Esophagus squamous epithelium (tissue), 5 donors: ENCODE results near the gene MUS81. TPM values are rescaled to one million over a fixed set of nuclear protein-coding genes. Genes with fewer than 3 reads are reported as not detected.
A peak's percentile ranks its signal among the peaks of the same experiment; 100 is the strongest.

Source experiments
- DNase-seq: peaks from one replicate; lab custom pipeline; 2025; lab: John Stamatoyannopoulos, UW
- H3K27ac ChIP-seq, 4 donors: fragments of 200-600 bp; sonication (generic); one replicate each; pipeline ENCODE4 v1.5.1; 2016 to 2019; ENCODE audit warnings: mild to moderate bottlenecking in 1 of 4
- H3K27me3 ChIP-seq, 4 donors: fragments of 200-600 bp; sonication (generic); 1 replicate in 3 of 4; 2 replicates in 1 of 4; pipeline versions ENCODE4 v1.5.1 to v1.6.0; 2017 to 2021; ENCODE audit warnings: antibody characterized with exemption in 1 of 4
- H3K36me3 ChIP-seq, 3 donors: fragments of 200-600 bp; sonication (generic); one replicate each; pipeline ENCODE4 v1.5.1; 2016 to 2019
- H3K4me1 ChIP-seq, 3 donors: fragments of 200-600 bp; sonication (generic); one replicate each; pipeline ENCODE4 v1.5.1; 2017 to 2019
- H3K4me3 ChIP-seq, 4 donors: fragments of 200-600 bp; sonication (generic); 1 replicate in 3 of 4; 2 replicates in 1 of 4; pipeline ENCODE4 v1.5.1; 2016 to 2019; ENCODE audit warnings: mild to moderate bottlenecking in 2 of 4, moderate library complexity in 1 of 4
- H3K9me3 ChIP-seq, 3 donors: fragments of 200-600 bp; sonication (generic); one replicate each; pipeline ENCODE4 v1.5.1; 2016 to 2019
- POLR2A ChIP-seq, 4 donors: fragments of 450-650 bp; IDR thresholded peaks; one replicate each; pipeline ENCODE4 v1.6.1; 2017; ENCODE audit warnings: antibody characterized with exemption in 4 of 4, mild to moderate bottlenecking in 4 of 4, moderate library complexity in 3 of 4
- WGBS, 2 donors: methylation state at CpG; one replicate each; pipeline ENCODE4 v1.1.5; 2018; 5-methylcytosine and 5-hydroxymethylcytosine counted together
- intact Hi-C: fragments of 100-400 bp; cut with DNase I; formaldehyde crosslinking; loops from one replicate; pipeline ENCODE4 v1.15.0; 2022
- total RNA-seq, 4 donors: library from RNA; depleted of rRNA; stranded (reverse); fragments of >200 nt; gene quantifications; one replicate each; pipeline ENCODE4 v1.1.0, GENCODE V29; 2016
- TF ChIP-seq, protein P1 (sequence below), 6 experiments: fragments of 450-650 bp in 4 of 6; fragments of 200-600 bp in 2 of 6; sonication (generic) in 2 of 6; IDR thresholded peaks; one replicate each; pipeline ENCODE4 v1.5.1; 2016 to 2019; ENCODE audit warnings: antibody characterized with exemption in 6 of 6, mild to moderate bottlenecking in 4 of 6, moderate library complexity in 4 of 6
- donor health status: DM: yes; HTN: yes; CAD: no.

Gene MUS81
- total RNA-seq, 4 donors from 2014 or later: 17.6 to 36.2 (median 31.1) TPM

DNA sequence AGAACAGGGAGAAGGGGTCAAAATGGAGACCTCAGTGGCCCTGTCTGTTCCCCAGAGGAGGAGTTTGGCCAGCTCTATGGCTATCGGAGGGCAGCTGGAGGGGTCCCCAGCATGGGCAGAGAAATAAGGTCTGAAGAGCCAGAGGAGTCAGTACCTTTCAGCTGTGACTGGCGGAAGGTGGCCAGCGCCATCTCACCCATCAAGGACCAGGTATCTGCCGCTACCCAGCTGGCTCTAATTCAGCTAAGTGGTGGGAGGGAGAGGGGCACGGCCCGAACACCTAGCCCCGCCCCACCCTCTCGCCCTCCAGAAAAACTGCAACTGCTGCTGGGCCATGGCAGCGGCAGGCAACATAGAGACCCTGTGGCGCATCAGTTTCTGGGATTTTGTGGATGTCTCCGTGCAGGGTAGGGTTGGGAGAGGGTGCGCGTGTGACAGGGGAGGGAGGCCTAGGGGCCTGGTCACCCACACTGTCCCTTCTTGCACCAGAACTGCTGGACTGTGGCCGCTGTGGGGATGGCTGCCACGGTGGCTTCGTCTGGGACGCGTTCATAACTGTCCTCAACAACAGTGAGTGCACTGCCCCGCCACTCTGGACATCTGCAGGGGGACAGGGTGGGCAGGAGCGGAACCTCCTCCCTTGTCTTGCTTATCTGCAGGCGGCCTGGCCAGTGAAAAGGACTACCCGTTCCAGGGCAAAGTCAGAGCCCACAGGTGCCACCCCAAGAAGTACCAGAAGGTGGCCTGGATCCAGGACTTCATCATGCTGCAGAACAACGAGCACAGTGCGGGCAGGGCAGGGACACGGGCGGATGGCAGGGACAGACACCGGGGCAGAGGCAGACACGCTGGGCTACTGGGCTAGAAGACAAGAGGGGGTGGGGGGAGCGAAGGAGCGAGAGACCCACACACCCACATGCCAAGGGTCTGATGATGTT is 22.2 kb downstream of the MUS81 start:
- Histone ChIP-seq H3K36me3 (peaks cover 0 to 53% (median 11%) of the 10 kb centered on the region in 3 donors), H3K27me3 (no peaks in the 10 kb centered on the region), H3K27ac (no peak overlapping the region), H3K4me3 (no peak overlapping the region), H3K9me3 (no peaks in the 10 kb centered on the region), H3K4me1 (peaks cover 1 to 31% (median 3%) of the 10 kb centered on the region in 3 donors)
- intact Hi-C loops: loop anchor here (5.0 kb wide), 1 partner anchor 105 kb away; no protein-coding TSS in a partner anchor
- TF ChIP-seq POLR2A (IDR thresholded peaks at IDR 0.05): no peak
- TF ChIP-seq, protein P1, sequence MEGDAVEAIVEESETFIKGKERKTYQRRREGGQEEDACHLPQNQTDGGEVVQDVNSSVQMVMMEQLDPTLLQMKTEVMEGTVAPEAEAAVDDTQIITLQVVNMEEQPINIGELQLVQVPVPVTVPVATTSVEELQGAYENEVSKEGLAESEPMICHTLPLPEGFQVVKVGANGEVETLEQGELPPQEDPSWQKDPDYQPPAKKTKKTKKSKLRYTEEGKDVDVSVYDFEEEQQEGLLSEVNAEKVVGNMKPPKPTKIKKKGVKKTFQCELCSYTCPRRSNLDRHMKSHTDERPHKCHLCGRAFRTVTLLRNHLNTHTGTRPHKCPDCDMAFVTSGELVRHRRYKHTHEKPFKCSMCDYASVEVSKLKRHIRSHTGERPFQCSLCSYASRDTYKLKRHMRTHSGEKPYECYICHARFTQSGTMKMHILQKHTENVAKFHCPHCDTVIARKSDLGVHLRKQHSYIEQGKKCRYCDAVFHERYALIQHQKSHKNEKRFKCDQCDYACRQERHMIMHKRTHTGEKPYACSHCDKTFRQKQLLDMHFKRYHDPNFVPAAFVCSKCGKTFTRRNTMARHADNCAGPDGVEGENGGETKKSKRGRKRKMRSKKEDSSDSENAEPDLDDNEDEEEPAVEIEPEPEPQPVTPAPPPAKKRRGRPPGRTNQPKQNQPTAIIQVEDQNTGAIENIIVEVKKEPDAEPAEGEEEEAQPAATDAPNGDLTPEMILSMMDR (IDR thresholded peaks at IDR 0.05): no peak
- DNase-seq: no peak
- 83 to 92% methylated on average over 18 to 19 of the region's 30 CpGs for WGBS, 2 donors

DNA sequence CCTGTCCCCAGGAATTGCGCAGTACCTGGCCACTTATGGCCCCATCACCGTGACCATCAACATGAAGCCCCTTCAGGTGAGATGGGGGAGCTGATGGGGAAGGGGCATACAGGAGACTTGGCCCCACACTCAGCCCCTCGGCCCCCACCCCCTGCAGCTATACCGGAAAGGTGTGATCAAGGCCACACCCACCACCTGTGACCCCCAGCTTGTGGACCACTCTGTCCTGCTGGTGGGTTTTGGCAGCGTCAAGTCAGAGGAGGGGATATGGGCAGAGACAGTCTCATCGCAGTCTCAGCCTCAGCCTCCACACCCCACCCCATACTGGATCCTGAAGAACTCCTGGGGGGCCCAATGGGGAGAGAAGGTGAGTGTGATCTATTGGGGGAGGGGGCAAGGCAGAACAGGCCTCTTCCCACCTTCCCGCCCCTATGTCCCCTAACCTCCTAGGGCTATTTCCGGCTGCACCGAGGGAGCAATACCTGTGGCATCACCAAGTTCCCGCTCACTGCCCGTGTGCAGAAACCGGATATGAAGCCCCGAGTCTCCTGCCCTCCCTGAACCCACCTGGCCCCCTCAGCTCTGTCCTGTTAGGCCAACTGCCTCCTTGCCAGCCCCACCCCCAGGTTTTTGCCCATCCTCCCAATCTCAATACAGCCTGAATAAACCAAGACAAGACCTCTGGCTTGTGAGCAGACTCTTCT is 23.0 kb downstream of the MUS81 start:
- TF ChIP-seq, protein P1 (IDR thresholded peaks at IDR 0.05): no peak
- no peak for TF ChIP-seq POLR2A (IDR thresholded peaks at IDR 0.05)
- Histone ChIP-seq H3K36me3 (peaks cover 0 to 53% (median 11%) of the 10 kb centered on the region in 3 donors), H3K27me3 (no peaks in the 10 kb centered on the region), H3K27ac (no peak overlapping the region), H3K4me1 (peaks cover 8 to 38% (median 8%) of the 10 kb centered on the region in 3 donors), H3K9me3 (no peaks in the 10 kb centered on the region), H3K4me3 (no peak overlapping the region)
- intact Hi-C loops: loop anchor here (5.0 kb wide), 1 partner anchor 104 kb away; no protein-coding TSS in a partner anchor
- no peak for DNase-seq
- WGBS, 2 donors: 78 to 91% methylated on average over 3 to 6 of the region's 13 CpGs

DNA sequence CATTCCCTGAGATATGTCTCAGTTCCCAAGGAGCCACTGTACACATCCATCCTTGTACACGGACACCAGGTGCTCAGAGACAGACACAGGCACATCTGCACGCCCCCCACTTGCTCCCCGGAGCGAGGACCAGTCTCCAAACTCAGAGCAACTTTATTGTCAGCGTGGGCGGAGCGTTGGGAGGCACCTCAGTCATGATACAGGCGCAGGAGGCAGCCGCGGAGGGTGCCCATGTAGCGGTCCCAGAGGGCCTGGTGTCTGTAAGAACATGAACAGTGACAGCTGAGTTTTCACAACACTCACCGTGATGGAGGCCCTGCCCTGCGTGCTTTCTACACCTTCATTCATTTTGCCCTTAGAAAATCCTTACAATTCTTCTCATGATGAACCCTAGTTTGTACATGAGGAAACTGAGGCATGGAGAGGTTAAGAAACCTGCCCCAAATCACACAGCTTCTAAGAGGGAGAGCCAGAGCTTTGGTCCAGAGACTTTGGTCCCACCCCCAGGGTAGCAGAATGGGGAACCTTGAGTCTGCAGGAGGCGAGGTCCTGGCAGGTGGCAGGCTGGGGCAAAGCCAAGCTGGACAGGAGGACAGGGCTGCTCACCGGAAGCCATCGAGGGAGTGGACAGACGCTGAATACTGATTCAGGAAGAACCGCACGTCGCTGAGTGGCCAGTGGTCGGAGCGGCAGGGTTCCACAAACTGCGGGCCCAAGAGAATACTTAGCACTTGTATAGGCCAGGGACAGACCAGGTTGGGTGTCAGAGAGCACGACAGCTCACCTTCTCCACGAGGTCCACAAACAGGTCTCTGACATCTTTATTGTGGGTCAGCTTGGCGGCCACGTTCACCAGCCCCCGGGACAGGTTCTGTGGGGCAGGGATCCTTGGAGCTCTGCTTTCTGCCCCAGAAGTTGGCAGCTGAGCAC is 23.8 kb downstream of the MUS81 start:
- H3K4me3 ChIP-seq: no peak overlapping the region
- no peaks in the 10 kb centered on the region for H3K9me3 ChIP-seq
- TF ChIP-seq POLR2A (IDR thresholded peaks at IDR 0.05): no peak
- TF ChIP-seq, protein P1 (IDR thresholded peaks at IDR 0.05): no peak
- 85 to 90% methylated on average over 16 to 24 of the region's 28 CpGs for WGBS, 2 donors
- H3K27ac ChIP-seq: peak overlapping the region in 1 of 4 donors; percentile 39
- intact Hi-C loops: loop anchor here (5.0 kb wide), 1 partner anchor 103 kb away; no protein-coding TSS in a partner anchor
- no peaks in the 10 kb centered on the region for H3K27me3 ChIP-seq
- no peak for DNase-seq
- peaks cover 8 to 43% (median 11%) of the 10 kb centered on the region in 3 donors for H3K4me1 ChIP-seq
- peaks cover 0 to 53% (median 11%) of the 10 kb centered on the region in 3 donors for H3K36me3 ChIP-seq

DNA sequence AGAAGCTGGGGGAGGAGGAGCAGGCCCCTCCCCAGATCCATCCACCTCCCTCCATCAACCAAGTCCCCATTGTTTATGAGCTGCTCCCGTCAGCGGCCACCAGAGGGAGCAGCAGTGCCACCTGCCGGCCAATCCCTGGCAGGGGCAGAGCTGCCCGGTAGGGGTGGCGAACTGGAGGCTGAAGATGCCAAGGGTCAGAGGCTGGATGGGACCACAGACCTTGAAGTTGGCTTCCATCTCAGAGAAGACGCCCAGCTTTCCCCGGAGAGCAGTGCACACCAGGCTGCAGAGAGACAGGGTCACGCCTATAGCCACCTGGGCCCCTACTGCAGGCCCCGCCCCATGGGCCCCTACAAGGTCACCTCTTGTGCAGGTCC is 24.5 kb downstream of the MUS81 start:
- intact Hi-C loops: loop anchor here (5.0 kb wide), 1 partner anchor 103 kb away; no protein-coding TSS in a partner anchor
- 50 to 100% methylated on average over 1 to 4 of the region's 9 CpGs for WGBS, 2 donors
- no peaks in the 10 kb centered on the region for H3K9me3 ChIP-seq
- H3K4me1 ChIP-seq: peaks cover 14 to 49% (median 18%) of the 10 kb centered on the region in 3 donors
- TF ChIP-seq, protein P1 (IDR thresholded peaks at IDR 0.05): peak; percentile 98 to 100 (median 99)
- TF ChIP-seq POLR2A (IDR thresholded peaks at IDR 0.05): no peak
- peak overlapping the region in 3 of 4 donors; percentile 18 to 40 (median 39) for H3K27ac ChIP-seq
- peaks cover 0 to 53% (median 11%) of the 10 kb centered on the region in 3 donors for H3K36me3 ChIP-seq
- H3K4me3 ChIP-seq: no peak overlapping the region
- H3K27me3 ChIP-seq: no peaks in the 10 kb centered on the region
- no peak for DNase-seq
